HL-60 (cell line): ENCODE results near the gene XYLT1.

Experiments
- DNase-seq, 2 experiments: peaks; one replicate each; pipeline ENCODE4 v3.0.0-alpha.2; 2010 to 2020; ENCODE audit warnings: low read depth in 1 of 2, low spot score in 1 of 2
- H3K27ac ChIP-seq: fragments of 250-450 bp; sonication (Bioruptor Pico); replicated peaks from 2 replicates; pipeline ENCODE4 v1.5.1; 2020; ENCODE audit warnings: mild to moderate bottlenecking, moderate library complexity
- H3K27me3 ChIP-seq: fragments of 250-450 bp; sonication (Bioruptor Pico); 2 replicates; pipeline ENCODE4 v1.5.1; 2021; ENCODE audit warnings: mild to moderate bottlenecking, moderate library complexity; ENCODE audit not compliant: insufficient read depth, poor library complexity, severe bottlenecking
- H3K4me3 ChIP-seq: replicated peaks from 2 replicates; pipeline ENCODE4 v1.5.1; 2011; ENCODE audit warnings: mild to moderate bottlenecking, control low read depth, low read length; ENCODE audit not compliant: insufficient read depth
- CTCF ChIP-seq: IDR thresholded peaks from one replicate; pipeline ENCODE4 v1.5.1; 2011; ENCODE audit warnings: low read length, control low read depth, inconsistent platforms; ENCODE audit not compliant: insufficient read depth
- GABPA ChIP-seq: IDR thresholded peaks from 2 replicates; pipeline ENCODE4 v1.6.1; 2012; ENCODE audit warnings: low read depth
- POLR2AphosphoS5 ChIP-seq: IDR thresholded peaks from 2 replicates; pipeline ENCODE4 v1.6.1; 2012; ENCODE audit warnings: low read depth
- REST ChIP-seq: IDR thresholded peaks from 2 replicates; pipeline ENCODE4 v1.6.1; 2012; ENCODE audit warnings: low read depth; ENCODE audit not compliant: insufficient replicate concordance
- SPI1 ChIP-seq: IDR thresholded peaks from 2 replicates; pipeline ENCODE4 v1.6.1; 2012; ENCODE audit warnings: low read depth, mild to moderate bottlenecking, borderline replicate concordance

Gene XYLT1

GRCh38 chr16:17475104-17475503 lies 4.3 kb upstream of the XYLT1 start:
- H3K4me3 ChIP-seq = no peak overlapping the region
- no peak overlapping the region for H3K27ac ChIP-seq
- TF ChIP-seq SPI1 (no peak), POLR2AphosphoS5 (no peak), REST (no peak), GABPA (no peak), CTCF (no peak)
- H3K27me3 ChIP-seq = no peaks in the 10 kb centered on the region
- DNase-seq = no peak

GRCh38 chr16:17474572-17474971 lies 3.8 kb upstream of the XYLT1 start:
- Histone ChIP-seq H3K27me3 (no peaks in the 10 kb centered on the region), H3K27ac (peak overlapping the region; percentile 12; the same call in 1 of the 2 replicates), H3K4me3 (no peak overlapping the region)
- no peak for DNase-seq
- TF ChIP-seq REST (no peak), POLR2AphosphoS5 (no peak), GABPA (no peak), SPI1 (no peak), CTCF (no peak)

GRCh38 chr16:17474037-17474436 lies 3.3 kb upstream of the XYLT1 start:
- H3K4me3 ChIP-seq = no peak overlapping the region
- peak in 1 of 2 experiments; percentile 63 for DNase-seq
- TF ChIP-seq CTCF = no peak
- peak; percentile 73 for TF ChIP-seq POLR2AphosphoS5
- no peak for TF ChIP-seq REST
- H3K27me3 ChIP-seq = no peaks in the 10 kb centered on the region
- H3K27ac ChIP-seq = peak overlapping the region; percentile 12; the same call in 1 of the 2 replicates
